Chondrocyte (in vitro differentiated cells): ENCODE results near the gene SENP2. TPM values are rescaled to one million over a fixed set of nuclear protein-coding genes. Genes with fewer than 3 reads are reported as not detected.
A peak's percentile ranks its signal among the peaks of the same experiment; 100 is the strongest.

Experiments
- DNase-seq: peaks from one replicate; pipeline ENCODE4 v3.0.0; 2021; ENCODE audit warnings: mixed read lengths, low spot score
- H3K27ac Mint-ChIP-seq: one replicate; pipeline ENCODE4 v1.8.0; 2021; ENCODE audit warnings: mild to moderate bottlenecking, moderate library complexity, mixed read lengths; ENCODE audit not compliant: unreplicated experiment
- H3K27me3 Mint-ChIP-seq: 2 replicates; pipeline ENCODE4 v1.8.0; 2021; ENCODE audit warnings: low read depth, mixed read lengths
- H3K36me3 Mint-ChIP-seq: 2 replicates; pipeline ENCODE4 v1.8.0; 2021; ENCODE audit warnings: low read depth, mixed read lengths
- H3K4me1 Mint-ChIP-seq: 2 replicates; pipeline ENCODE4 v1.8.0; 2021; ENCODE audit warnings: low read depth, mild to moderate bottlenecking, mixed read lengths
- H3K4me3 Mint-ChIP-seq: one replicate; pipeline ENCODE4 v1.8.0; 2021; ENCODE audit warnings: mild to moderate bottlenecking, moderate library complexity, mixed read lengths; ENCODE audit not compliant: unreplicated experiment
- H3K9me3 Mint-ChIP-seq: 2 replicates; pipeline ENCODE4 v1.8.0; 2021; ENCODE audit warnings: low read depth, mixed read lengths
- total RNA-seq: library from RNA; stranded (reverse); gene quantifications from 3 replicates; pipeline ENCODE4 v1.2.1, GENCODE V29; 2021
- TF ChIP-seq, protein P1 (sequence below): fragments of 200-600 bp; sonication (generic); IDR thresholded peaks from 2 replicates; pipeline ENCODE4 v1.5.0; 2021; ENCODE audit warnings: antibody characterized with exemption, mild to moderate bottlenecking, moderate library complexity

SENP2 gene
- total RNA-seq, 1 donor from 2014 or later, result 41.2 TPM

DNA sequence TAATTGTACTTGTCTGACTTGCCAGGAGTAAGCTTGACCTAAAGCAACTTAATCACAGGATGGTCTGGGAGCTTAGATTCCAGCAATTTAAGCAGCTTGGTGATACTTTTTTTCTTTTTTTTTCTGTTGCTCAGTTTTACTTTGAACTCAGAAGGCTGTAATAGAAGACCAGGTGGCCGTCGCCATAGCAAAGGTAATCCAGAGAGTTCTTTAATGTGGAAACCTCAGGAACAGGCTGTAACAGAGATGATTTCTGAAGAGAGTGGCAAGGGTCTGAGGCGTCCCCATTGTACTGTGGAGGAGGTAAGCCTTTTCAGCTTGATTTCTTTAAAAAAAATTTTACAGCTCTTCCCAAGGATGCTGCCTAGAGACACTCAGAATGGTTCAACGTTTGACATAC, 20.1 kb downstream of the SENP2 start:
- Mint-ChIP-seq H3K36me3 (peaks cover 31% of the 10 kb centered on the region), H3K9me3 (no peaks in the 10 kb centered on the region), H3K27me3 (no peaks in the 10 kb centered on the region), H3K4me1 (no peaks in the 10 kb centered on the region), H3K4me3 (no peak overlapping the region), H3K27ac (no peak overlapping the region)
- DNase-seq, result no peak
- TF ChIP-seq, protein P1, sequence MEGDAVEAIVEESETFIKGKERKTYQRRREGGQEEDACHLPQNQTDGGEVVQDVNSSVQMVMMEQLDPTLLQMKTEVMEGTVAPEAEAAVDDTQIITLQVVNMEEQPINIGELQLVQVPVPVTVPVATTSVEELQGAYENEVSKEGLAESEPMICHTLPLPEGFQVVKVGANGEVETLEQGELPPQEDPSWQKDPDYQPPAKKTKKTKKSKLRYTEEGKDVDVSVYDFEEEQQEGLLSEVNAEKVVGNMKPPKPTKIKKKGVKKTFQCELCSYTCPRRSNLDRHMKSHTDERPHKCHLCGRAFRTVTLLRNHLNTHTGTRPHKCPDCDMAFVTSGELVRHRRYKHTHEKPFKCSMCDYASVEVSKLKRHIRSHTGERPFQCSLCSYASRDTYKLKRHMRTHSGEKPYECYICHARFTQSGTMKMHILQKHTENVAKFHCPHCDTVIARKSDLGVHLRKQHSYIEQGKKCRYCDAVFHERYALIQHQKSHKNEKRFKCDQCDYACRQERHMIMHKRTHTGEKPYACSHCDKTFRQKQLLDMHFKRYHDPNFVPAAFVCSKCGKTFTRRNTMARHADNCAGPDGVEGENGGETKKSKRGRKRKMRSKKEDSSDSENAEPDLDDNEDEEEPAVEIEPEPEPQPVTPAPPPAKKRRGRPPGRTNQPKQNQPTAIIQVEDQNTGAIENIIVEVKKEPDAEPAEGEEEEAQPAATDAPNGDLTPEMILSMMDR, result no peak

DNA sequence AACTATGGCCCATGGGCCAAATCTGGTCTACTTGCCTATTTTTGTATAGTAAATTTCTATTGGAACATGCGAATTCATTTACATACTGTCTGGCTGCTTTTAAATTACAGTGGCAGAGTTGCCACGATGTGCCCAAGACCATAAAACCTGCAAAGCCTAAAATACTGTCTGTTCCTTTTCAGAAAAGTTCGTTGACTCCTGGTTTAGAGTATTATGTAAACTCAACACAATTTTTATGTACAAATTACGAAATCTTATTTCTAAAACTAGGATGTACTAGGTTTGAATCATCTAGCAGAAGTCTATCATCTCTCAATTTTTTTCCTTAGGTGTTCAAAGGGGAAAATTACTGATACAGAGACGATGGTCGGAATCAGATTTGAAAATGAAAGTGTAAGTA, 26.9 kb downstream of the SENP2 start:
- no peak for DNase-seq
- H3K27me3 Mint-ChIP-seq, result no peaks in the 10 kb centered on the region
- TF ChIP-seq, protein P1, result no peak
- peaks cover 31% of the 10 kb centered on the region for H3K36me3 Mint-ChIP-seq
- no peaks in the 10 kb centered on the region for H3K4me1 Mint-ChIP-seq
- H3K27ac Mint-ChIP-seq, result no peak overlapping the region
- H3K9me3 Mint-ChIP-seq, result no peaks in the 10 kb centered on the region
- no peak overlapping the region for H3K4me3 Mint-ChIP-seq

DNA sequence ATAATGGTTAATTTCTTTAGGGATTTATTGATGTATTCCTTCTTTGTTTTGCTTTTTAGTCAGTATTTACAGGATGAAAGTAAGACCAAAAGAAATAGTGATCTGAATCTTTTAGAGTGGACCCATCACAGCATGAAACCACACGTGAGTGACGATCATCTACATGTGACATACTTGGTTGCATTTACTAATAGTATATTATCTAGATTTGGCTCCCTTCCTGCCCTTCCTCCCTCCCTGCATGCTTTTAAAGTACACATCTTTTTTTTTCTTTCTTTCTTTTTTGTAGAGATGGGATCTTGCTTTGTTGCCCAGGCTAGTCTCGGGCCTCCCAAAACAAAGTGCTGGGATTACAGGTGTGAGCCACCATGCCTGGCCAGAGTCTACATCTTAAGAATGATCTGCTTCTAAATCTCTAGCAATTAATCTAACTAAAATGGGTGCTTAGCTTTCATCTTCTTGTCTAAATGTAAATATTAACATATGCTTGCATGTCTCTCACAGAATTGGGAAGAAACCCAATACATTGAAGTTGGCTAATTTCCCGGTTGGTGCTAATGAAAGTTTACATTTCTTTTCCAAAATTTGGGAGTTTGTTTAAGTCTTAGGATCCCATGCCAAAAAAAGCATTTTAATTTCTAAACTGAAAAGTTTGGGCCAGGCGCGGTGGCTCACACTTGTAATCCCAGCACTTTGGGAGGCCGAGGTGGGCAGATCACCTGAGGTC, 38.0 kb downstream of the SENP2 start:
- H3K27me3 Mint-ChIP-seq, result no peaks in the 10 kb centered on the region
- H3K9me3 Mint-ChIP-seq, result no peaks in the 10 kb centered on the region
- H3K27ac Mint-ChIP-seq, result no peak overlapping the region
- H3K36me3 Mint-ChIP-seq, result peaks cover 22% of the 10 kb centered on the region
- TF ChIP-seq, protein P1, result no peak
- no peaks in the 10 kb centered on the region for H3K4me1 Mint-ChIP-seq
- H3K4me3 Mint-ChIP-seq, result no peak overlapping the region
- no peak for DNase-seq

DNA sequence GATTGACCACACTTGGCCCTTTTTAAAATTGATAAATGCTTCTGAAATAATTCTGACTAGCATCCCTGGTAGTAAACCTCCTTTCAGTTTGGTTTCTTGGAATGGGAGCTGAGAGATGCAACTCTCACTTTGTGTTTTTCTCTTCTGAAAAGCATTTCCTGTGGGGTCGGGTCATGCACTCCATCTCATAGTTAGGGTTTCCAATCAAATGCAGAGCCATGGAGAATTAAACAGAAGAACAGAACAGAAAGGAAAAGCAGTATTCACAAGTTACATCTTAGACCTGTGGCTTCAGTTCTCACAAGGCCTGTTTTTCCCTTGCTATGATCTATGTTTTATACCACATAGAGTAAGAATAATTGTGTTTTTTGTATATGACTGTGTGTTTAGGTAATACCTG, 39.7 kb downstream of the SENP2 start:
- TF ChIP-seq, protein P1, result no peak
- Mint-ChIP-seq H3K4me1 (peaks cover 14% of the 10 kb centered on the region), H3K9me3 (no peaks in the 10 kb centered on the region), H3K4me3 (no peak overlapping the region), H3K27me3 (no peaks in the 10 kb centered on the region), H3K27ac (no peak overlapping the region), H3K36me3 (peaks cover 20% of the 10 kb centered on the region)
- DNase-seq, result no peak

DNA sequence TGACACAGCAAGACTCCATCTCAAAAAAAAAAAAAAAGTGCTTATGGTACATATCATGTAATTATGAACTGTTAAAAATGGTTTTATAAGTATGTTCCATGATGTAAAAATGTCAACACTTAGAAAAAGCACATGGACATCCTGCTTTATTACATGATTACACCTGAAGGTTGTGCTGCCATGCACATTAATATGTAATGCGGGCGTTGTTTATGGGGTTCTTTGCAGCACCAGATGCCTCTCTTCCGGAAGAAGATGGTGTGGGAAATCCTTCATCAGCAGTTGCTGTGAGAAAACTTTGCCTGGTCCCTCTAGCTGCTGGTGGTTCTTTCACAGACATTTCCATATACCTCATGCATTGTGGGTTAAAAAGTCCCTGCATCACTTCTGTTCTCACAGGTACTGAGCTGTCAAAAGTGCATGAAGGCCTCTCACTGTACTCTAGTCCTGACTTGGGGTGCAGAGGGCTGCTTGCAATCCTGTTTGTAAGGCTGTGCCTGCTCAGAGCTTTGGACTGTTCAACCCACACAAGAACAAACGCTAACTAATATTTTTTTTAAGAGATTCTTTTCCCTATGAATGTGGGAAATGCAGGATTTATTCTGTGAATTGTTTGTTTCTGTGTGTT, 43.6 kb downstream of the SENP2 start:
- Mint-ChIP-seq H3K9me3 (no peaks in the 10 kb centered on the region), H3K27me3 (no peaks in the 10 kb centered on the region), H3K27ac (peak overlapping the region; percentile 83), H3K36me3 (peaks cover 9% of the 10 kb centered on the region), H3K4me1 (peaks cover 20% of the 10 kb centered on the region), H3K4me3 (no peak overlapping the region)
- DNase-seq, result no peak
- TF ChIP-seq, protein P1, result no peak
